ENCODE data around the gene EFEMP2.

Gene EFEMP2

DNA sequence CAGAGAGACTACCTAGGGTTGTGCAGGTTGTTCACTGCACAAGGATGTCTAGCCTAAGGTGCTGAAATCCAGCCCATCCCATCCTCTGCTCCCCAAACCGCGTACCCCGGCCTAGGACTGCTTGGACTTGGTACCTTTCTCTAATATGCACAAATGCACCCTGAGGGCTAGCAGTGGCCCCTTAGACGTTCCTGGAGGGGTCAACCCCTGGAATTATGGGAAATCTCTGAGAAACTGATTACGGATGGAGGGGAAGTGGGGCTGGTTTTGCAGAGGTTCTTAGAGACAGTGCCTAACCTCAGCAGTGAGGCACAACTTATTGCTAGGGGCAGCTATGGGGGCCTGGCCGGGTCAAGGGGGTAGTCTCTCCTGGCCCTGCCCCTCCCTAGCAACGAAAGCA is 43.8 kb upstream of the EFEMP2 start:
- 91 to 100% methylated on average over 3 to 5 of the region's 7 CpGs for WGBS, 2 experiments (ENCODE audit: insufficient coverage in 2 of 2)
- Histone ChIP-seq H3K4me1 (ENCODE audit: control insufficient read depth, insufficient read depth, low read length, poor library complexity, severe bottlenecking) (peaks cover 64% of the 10 kb centered on the region), H3K4me3 (ENCODE audit: extremely low read depth, insufficient read depth, low read length, poor library complexity, severe bottlenecking) (peak overlapping the region; percentile 3), H3K36me3 (ENCODE audit: control insufficient read depth, insufficient read depth, low read length) (peaks cover 26% of the 10 kb centered on the region), H3K9me3 (ENCODE audit: control insufficient read depth, low read length) (no peaks in the 10 kb centered on the region), H3K27ac (ENCODE audit: low read depth, low read length, severe bottlenecking) (peak overlapping the region; percentile 98)

DNA sequence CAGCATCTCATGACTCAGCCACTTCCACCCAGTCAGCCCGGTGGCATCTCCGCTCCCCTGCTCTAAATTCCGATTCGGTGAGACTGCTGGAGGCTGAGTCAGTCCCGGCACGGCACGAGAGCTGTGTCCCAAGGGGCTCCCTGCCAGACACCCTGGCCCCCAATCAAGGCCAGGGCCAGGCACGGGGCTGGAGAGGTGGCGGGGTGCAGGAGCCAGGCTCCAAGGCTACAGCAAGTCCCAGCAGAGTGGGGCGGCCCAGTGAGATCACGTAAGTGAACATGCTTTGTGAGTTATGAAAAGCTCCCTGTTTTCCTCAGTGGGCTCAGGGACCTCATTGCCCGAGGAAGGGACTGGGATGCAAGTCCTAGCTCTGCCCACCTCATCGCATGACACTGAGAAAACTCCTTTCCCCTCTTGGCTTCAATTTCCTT is 43.2 kb upstream of the EFEMP2 start:
- Histone ChIP-seq H3K27ac (ENCODE audit: low read depth, low read length, severe bottlenecking) (peak overlapping the region; percentile 98), H3K4me3 (ENCODE audit: extremely low read depth, insufficient read depth, low read length, poor library complexity, severe bottlenecking) (peak overlapping the region; percentile 3), H3K36me3 (ENCODE audit: control insufficient read depth, insufficient read depth, low read length) (peaks cover 20% of the 10 kb centered on the region), H3K4me1 (ENCODE audit: control insufficient read depth, insufficient read depth, low read length, poor library complexity, severe bottlenecking) (peaks cover 67% of the 10 kb centered on the region), H3K9me3 (ENCODE audit: control insufficient read depth, low read length) (no peaks in the 10 kb centered on the region)
- 26 to 31% methylated on average over 12 to 13 of the region's 13 CpGs for WGBS, 2 experiments (ENCODE audit: insufficient coverage in 2 of 2)

DNA sequence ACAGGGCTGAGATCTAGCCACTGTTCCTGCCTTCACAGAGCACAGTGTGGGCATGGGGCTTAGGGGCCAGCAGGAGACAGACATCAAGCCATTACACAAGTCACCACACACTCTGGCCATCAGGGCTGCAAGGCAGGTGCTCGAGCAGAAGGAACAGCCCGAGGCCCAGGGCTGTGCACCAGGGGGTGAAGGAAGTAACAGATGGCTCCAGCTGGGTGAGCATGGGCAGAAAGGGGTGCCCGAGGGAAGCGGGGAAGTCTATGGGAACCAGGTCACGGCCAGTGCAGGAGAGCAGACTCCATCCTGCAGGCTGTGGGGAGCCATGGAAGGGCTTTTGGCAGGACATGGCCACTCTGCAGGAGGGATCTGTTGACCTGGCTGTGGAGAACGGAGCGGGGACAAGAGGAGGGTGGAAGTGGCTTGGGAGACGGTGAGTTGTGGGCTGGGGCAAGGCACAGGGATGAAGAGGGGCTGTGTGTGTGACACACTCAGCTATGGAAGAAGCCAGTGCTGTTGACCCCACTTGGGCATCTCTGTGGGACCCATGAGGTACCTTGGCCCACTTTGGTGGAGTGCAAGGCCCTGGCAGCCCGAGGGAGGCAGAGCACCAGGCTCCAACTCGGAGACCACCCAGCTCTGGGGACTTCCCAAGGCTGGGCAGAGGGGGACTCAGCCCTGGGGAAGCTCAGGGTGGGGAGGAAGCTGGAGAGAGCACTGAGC is 42.7 kb upstream of the EFEMP2 start:
- Histone ChIP-seq H3K9me3 (ENCODE audit: control insufficient read depth, low read length) (no peaks in the 10 kb centered on the region), H3K4me3 (ENCODE audit: extremely low read depth, insufficient read depth, low read length, poor library complexity, severe bottlenecking) (no peak overlapping the region), H3K36me3 (ENCODE audit: control insufficient read depth, insufficient read depth, low read length) (peaks cover 15% of the 10 kb centered on the region), H3K4me1 (ENCODE audit: control insufficient read depth, insufficient read depth, low read length, poor library complexity, severe bottlenecking) (peaks cover 61% of the 10 kb centered on the region), H3K27ac (ENCODE audit: low read depth, low read length, severe bottlenecking) (peak overlapping the region; percentile 98)
- WGBS, 2 experiments (ENCODE audit: insufficient coverage in 2 of 2): 80 to 85% methylated on average over 8 of the region's 10 CpGs

DNA sequence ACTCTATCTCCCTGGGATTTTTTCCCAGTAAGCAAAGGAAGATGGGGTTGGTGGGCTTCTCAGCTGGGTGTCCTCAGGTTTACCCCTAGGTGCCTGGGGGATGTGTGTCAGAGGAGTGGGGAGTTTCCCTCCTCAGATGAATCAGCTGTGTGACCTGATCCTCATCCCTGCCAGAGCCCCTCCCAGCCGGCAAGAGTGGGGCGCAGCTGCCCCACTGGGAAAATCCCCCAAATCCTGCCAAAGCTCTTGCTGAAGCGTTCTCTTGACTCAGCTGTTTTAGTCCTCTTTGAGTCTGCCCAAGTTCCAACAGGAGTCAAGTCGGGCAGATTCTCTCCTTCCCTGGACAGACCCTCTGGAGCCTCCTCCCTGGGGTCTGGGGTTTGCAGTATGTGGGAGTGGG is 40.2 kb upstream of the EFEMP2 start:
- WGBS, 2 experiments (ENCODE audit: insufficient coverage in 2 of 2): 89 to 96% methylated on average over 3 of the region's 4 CpGs
- H3K27ac ChIP-seq (ENCODE audit: low read depth, low read length, severe bottlenecking): peak overlapping the region; percentile 41

DNA sequence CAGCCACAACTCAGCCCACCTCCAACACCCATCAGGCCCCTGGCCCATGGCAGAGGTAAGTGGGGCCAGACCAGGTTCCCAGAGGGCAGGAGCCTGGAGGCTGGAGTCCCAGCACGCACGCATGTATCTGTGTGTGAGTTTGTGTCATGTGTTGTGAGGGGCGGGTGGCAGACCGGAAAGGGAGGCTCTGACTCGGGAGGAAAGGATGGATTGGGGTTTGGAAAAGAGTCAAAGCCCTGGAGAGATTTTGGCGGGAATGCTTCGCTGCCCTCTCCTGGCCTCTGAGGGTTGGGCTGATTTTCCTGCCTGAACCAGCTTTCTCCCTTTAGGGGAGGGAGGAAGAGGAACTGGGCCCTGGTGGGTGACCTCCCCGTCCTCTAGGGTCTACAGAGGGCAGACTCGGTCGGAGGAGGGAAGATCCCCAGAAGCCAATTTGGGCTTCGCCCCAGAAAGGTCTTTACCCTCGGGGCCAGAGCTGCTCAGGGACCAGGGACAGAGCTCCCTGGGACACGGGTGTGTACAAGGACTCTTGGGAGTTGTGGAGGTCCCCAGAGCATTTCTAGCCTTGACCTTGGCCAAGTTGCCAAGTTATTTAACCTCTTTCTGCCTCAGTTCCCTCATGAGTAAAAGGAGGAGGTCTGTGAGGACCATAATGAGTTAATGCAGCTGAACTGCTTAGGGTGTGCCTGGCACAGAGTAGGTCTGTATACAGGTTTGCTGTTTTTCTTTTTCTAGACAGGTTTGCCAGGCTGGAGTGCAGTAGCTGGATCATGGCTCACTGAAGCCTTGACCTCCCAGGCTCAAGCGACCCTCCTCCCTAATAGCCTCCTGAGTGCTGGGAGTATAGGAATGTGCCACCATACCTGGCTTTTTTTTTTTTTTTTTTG is 39.3 kb upstream of the EFEMP2 start:
- H3K4me1 ChIP-seq (ENCODE audit: control insufficient read depth, insufficient read depth, low read length, poor library complexity, severe bottlenecking): peaks cover 48% of the 10 kb centered on the region
- no peak overlapping the region for H3K27ac ChIP-seq (ENCODE audit: low read depth, low read length, severe bottlenecking)
- WGBS, 2 experiments (ENCODE audit: insufficient coverage in 2 of 2): 32 to 38% methylated on average over 12 of the region's 14 CpGs
- H3K36me3 ChIP-seq (ENCODE audit: control insufficient read depth, insufficient read depth, low read length): peaks cover 5% of the 10 kb centered on the region
- no peak overlapping the region for H3K4me3 ChIP-seq (ENCODE audit: extremely low read depth, insufficient read depth, low read length, poor library complexity, severe bottlenecking)
- no peaks in the 10 kb centered on the region for H3K9me3 ChIP-seq (ENCODE audit: control insufficient read depth, low read length)

More for the DNA sequence above, 40.2 kb upstream of the EFEMP2 start:
- H3K9me3 ChIP-seq (ENCODE audit: control insufficient read depth, low read length): no peaks in the 10 kb centered on the region
- H3K36me3 ChIP-seq (ENCODE audit: control insufficient read depth, insufficient read depth, low read length): peaks cover 14% of the 10 kb centered on the region
- no peak overlapping the region for H3K4me3 ChIP-seq (ENCODE audit: extremely low read depth, insufficient read depth, low read length, poor library complexity, severe bottlenecking)
- H3K4me1 ChIP-seq (ENCODE audit: control insufficient read depth, insufficient read depth, low read length, poor library complexity, severe bottlenecking): peaks cover 57% of the 10 kb centered on the region

DNA sequence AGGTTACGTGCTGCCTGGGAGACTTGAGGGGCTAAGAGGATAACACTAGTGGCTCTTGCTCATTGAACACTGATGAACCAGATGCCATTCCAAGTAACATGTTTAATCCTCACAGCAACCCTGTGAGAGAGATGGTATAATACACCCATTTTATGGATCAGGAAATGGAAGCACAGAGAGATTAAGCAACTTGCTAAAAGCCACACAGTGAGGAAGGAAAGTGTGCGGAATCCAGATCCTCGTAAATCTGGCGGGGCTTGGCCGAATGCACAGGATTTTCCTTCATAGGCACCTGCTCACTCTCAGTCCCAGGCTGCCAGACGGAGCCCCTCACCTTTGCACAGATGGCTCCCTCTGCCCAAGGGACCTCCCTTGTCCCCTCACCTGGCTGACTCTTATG is 35.3 kb upstream of the EFEMP2 start:
- H3K27ac ChIP-seq (ENCODE audit: low read depth, low read length, severe bottlenecking): no peak overlapping the region
- H3K4me1 ChIP-seq (ENCODE audit: control insufficient read depth, insufficient read depth, low read length, poor library complexity, severe bottlenecking): peaks cover 29% of the 10 kb centered on the region
- no peak overlapping the region for H3K4me3 ChIP-seq (ENCODE audit: extremely low read depth, insufficient read depth, low read length, poor library complexity, severe bottlenecking)
- H3K9me3 ChIP-seq (ENCODE audit: control insufficient read depth, low read length): no peaks in the 10 kb centered on the region
- WGBS, 2 experiments (ENCODE audit: insufficient coverage in 2 of 2): 82 to 93% methylated on average over 5 to 6 of the region's 6 CpGs
- H3K36me3 ChIP-seq (ENCODE audit: control insufficient read depth, insufficient read depth, low read length): no peaks in the 10 kb centered on the region

DNA sequence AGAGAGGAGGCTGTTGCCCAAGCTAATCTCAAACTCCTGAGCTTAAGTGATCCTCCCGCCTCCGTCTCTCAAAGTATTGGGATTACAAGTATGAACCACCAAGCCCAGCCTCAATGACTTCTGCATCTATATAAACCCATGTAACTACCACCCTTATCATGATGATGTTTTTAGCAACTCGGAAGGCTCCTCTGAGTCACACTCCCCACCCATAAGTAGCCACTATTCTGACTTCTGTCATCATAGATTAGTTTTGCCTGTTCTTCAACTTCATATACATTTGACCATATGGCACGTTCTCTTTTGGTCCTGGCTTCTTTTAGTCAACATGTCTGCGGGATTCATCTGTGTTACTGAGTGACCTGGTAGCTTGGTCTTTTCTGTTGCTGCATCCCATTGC is 34.0 kb upstream of the EFEMP2 start:
- Histone ChIP-seq H3K36me3 (ENCODE audit: control insufficient read depth, insufficient read depth, low read length) (no peaks in the 10 kb centered on the region), H3K27ac (ENCODE audit: low read depth, low read length, severe bottlenecking) (no peak overlapping the region), H3K4me1 (ENCODE audit: control insufficient read depth, insufficient read depth, low read length, poor library complexity, severe bottlenecking) (peaks cover 29% of the 10 kb centered on the region), H3K4me3 (ENCODE audit: extremely low read depth, insufficient read depth, low read length, poor library complexity, severe bottlenecking) (no peak overlapping the region), H3K9me3 (ENCODE audit: control insufficient read depth, low read length) (no peaks in the 10 kb centered on the region)
- 87 to 99% methylated on average over 5 of the region's 5 CpGs for WGBS, 2 experiments (ENCODE audit: insufficient coverage in 2 of 2)

DNA sequence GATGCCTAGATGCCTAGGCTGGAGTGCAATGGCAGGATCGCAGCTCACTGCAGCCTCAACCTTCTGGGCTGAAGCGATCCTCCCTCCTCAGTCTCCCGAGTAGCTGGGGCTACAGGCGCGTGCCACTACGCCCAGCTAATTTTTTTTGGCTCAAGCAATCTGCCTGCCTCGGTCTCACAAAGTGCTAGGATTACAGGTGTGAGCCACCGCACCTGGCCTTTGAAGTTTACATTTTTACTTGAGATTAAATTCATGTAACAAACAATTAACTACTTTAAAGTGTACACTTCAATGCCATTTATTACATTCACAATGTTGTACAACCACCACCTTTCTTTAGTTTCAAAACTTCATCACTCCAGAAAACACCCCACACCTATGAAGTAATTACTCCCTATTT is 31.1 kb upstream of the EFEMP2 start:
- Histone ChIP-seq H3K36me3 (ENCODE audit: control insufficient read depth, insufficient read depth, low read length) (no peaks in the 10 kb centered on the region), H3K4me3 (ENCODE audit: extremely low read depth, insufficient read depth, low read length, poor library complexity, severe bottlenecking) (no peak overlapping the region), H3K27ac (ENCODE audit: low read depth, low read length, severe bottlenecking) (peak overlapping the region; percentile 75), H3K4me1 (ENCODE audit: control insufficient read depth, insufficient read depth, low read length, poor library complexity, severe bottlenecking) (peaks cover 31% of the 10 kb centered on the region), H3K9me3 (ENCODE audit: control insufficient read depth, low read length) (no peaks in the 10 kb centered on the region)
- 74 to 86% methylated on average over 8 of the region's 8 CpGs for WGBS, 2 experiments (ENCODE audit: insufficient coverage in 2 of 2)

DNA sequence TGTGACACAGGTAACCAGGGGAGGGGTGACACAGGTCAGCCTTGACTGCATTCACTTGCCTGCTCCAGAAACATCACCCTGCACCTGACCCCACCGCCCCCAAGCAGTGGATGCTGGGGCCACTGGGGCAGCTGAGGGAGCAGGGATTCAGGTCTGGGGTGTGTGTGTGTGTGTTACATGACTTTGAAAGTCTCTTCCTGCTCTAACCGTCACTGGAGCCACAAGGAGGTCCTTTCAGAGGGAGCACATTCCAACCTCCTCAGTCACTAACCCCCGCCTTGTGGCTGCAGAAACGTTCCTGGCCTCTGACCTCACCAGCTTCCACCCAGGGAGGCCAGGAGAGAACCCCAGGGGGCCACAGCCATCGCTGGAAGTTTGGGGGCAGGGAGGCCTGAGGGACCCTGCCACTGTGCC is 30.5 kb upstream of the EFEMP2 start:
- peaks cover 4% of the 10 kb centered on the region for H3K36me3 ChIP-seq (ENCODE audit: control insufficient read depth, insufficient read depth, low read length)
- WGBS, 2 experiments (ENCODE audit: insufficient coverage in 2 of 2): 0 to 8% methylated on average over 2 of the region's 5 CpGs
- H3K27ac ChIP-seq (ENCODE audit: low read depth, low read length, severe bottlenecking): peak overlapping the region; percentile 75
- no peak overlapping the region for H3K4me3 ChIP-seq (ENCODE audit: extremely low read depth, insufficient read depth, low read length, poor library complexity, severe bottlenecking)
- H3K9me3 ChIP-seq (ENCODE audit: control insufficient read depth, low read length): no peaks in the 10 kb centered on the region
- H3K4me1 ChIP-seq (ENCODE audit: control insufficient read depth, insufficient read depth, low read length, poor library complexity, severe bottlenecking): peaks cover 34% of the 10 kb centered on the region

DNA sequence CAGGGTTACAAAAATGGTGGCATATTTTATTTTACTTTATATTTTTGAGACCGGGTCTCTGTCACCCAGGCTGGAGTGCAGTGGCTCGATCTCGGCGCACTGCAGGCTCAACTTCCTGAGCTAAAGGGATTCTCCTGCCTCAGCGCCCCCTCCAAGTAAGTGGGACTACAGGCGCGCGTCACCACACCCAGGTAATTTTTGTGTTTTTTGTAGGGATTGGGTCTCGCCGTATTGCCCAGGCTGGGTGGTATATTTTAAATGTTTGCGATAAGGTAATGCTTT is 28.2 kb upstream of the EFEMP2 start:
- H3K36me3 ChIP-seq (ENCODE audit: control insufficient read depth, insufficient read depth, low read length): peaks cover 24% of the 10 kb centered on the region
- H3K9me3 ChIP-seq (ENCODE audit: control insufficient read depth, low read length): no peaks in the 10 kb centered on the region
- H3K4me1 ChIP-seq (ENCODE audit: control insufficient read depth, insufficient read depth, low read length, poor library complexity, severe bottlenecking): peaks cover 44% of the 10 kb centered on the region
- WGBS, 2 experiments (ENCODE audit: insufficient coverage in 2 of 2): 69 to 71% methylated on average over 5 to 8 of the region's 11 CpGs
- H3K27ac ChIP-seq (ENCODE audit: low read depth, low read length, severe bottlenecking): peak overlapping the region; percentile 31
- peak overlapping the region; percentile 70 for H3K4me3 ChIP-seq (ENCODE audit: extremely low read depth, insufficient read depth, low read length, poor library complexity, severe bottlenecking)
